Transverse colon (tissue), 4 donors: ENCODE results near the gene ST3GAL3.

Source experiments
- EP300 ChIP-seq: sonication (generic); formaldehyde crosslinking; IDR thresholded peaks from one replicate; pipeline ENCODE4 v1.6.1; 2017; ENCODE audit warnings: antibody characterized with exemption, low read depth
- POLR2A ChIP-seq: fragments of 450-650 bp; IDR thresholded peaks from one replicate; pipeline ENCODE4 v1.6.1; 2016; ENCODE audit warnings: antibody characterized with exemption, mild to moderate bottlenecking, moderate library complexity
- POLR2AphosphoS5 ChIP-seq, 3 donors: sonication (generic); formaldehyde crosslinking; IDR thresholded peaks; one replicate each; pipeline ENCODE4 v1.6.1; 2016; ENCODE audit warnings: antibody characterized with exemption in 3 of 3
- TF ChIP-seq, protein P1 (sequence below), 5 experiments: fragments of 200-600 bp in 3 of 5; fragments of 450-650 bp in 2 of 5; sonication (generic) in 3 of 5; IDR thresholded peaks; 1 replicate in 2 of 5; 2 replicates in 3 of 5; pipeline ENCODE4 v1.5.1; 2016 to 2017; ENCODE audit warnings: antibody characterized with exemption in 5 of 5, inconsistent platforms in 3 of 5, mild to moderate bottlenecking in 2 of 5, moderate library complexity in 1 of 5

DNA sequence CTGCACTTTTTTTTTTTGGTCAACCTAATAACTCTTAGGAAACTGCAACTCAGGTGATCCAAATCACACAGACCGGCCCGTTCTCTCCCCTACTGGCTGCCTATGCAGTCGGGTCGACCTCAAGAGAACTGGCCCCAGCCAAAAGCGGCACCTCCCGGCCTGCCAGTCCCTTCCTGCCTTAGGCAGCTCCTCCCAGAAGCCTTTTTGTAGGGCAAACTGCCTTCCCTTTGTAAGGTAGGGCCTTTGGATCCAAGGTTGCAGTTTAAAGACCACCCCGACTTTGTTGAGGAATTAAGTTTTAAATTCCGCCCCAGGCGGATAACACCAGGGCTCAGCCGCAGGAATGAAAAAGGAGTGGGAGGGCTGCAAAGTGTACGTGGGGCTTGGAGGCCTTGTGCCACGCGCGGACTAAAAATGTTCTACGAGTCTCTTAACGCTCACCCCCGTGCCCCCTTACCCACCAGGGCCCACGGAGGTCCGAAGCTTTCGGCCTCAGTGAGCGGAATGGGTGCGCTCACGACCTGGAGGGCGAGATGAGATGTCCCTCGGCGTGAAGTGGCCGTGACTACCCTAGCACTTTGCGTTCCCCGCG is 642 bp upstream of the ST3GAL3 start:
- no peak for TF ChIP-seq POLR2A
- TF ChIP-seq, protein P1, sequence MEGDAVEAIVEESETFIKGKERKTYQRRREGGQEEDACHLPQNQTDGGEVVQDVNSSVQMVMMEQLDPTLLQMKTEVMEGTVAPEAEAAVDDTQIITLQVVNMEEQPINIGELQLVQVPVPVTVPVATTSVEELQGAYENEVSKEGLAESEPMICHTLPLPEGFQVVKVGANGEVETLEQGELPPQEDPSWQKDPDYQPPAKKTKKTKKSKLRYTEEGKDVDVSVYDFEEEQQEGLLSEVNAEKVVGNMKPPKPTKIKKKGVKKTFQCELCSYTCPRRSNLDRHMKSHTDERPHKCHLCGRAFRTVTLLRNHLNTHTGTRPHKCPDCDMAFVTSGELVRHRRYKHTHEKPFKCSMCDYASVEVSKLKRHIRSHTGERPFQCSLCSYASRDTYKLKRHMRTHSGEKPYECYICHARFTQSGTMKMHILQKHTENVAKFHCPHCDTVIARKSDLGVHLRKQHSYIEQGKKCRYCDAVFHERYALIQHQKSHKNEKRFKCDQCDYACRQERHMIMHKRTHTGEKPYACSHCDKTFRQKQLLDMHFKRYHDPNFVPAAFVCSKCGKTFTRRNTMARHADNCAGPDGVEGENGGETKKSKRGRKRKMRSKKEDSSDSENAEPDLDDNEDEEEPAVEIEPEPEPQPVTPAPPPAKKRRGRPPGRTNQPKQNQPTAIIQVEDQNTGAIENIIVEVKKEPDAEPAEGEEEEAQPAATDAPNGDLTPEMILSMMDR (IDR thresholded peaks at IDR 0.05) = no peak
- TF ChIP-seq EP300 = no peak
- no peak for TF ChIP-seq POLR2AphosphoS5 (IDR thresholded peaks at IDR 0.05)
